Stomach (tissue), 9 donors: ENCODE data around the gene SPATA6L. TPM values are rescaled to one million over a fixed set of nuclear protein-coding genes. Genes with fewer than 3 reads are reported as not detected.
A peak's percentile ranks its signal among the peaks of the same experiment; 100 is the strongest.

Source experiments
- DNase-seq, 2 donors: peaks; one replicate each; pipeline versions ENCODE4 v3.0.0 to v3.0.0-alpha.2; 2013 to 2019
- H3K27ac ChIP-seq, 5 donors: fragments of 200-600 bp in 4 of 5; sonication (generic) in 4 of 5; one replicate each; pipeline ENCODE4 v1.5.1; 2013 to 2019; ENCODE audit warnings: mild to moderate bottlenecking in 1 of 5, moderate library complexity in 1 of 5
- H3K27me3 ChIP-seq, 3 donors: fragments of 200-600 bp; sonication (generic); one replicate each; pipeline ENCODE4 v1.5.1; 2017 to 2019; ENCODE audit warnings: mixed run types in 1 of 3
- H3K36me3 ChIP-seq, 4 donors: fragments of 200-600 bp; sonication (generic); 1 replicate in 3 of 4; 2 replicates in 1 of 4; pipeline ENCODE4 v1.5.1; 2016 to 2019
- H3K4me1 ChIP-seq, 4 donors: fragments of 200-600 bp; sonication (generic); one replicate each; pipeline ENCODE4 v1.5.1; 2016 to 2019
- H3K4me3 ChIP-seq, 4 donors: fragments of 200-600 bp; sonication (generic) in 3 of 4; one replicate each; pipeline ENCODE4 v1.5.1; 2016 to 2019; ENCODE audit warnings: mild to moderate bottlenecking in 1 of 4
- H3K9me3 ChIP-seq, 4 donors: fragments of 200-600 bp; sonication (generic); one replicate each; pipeline ENCODE4 v1.5.1; 2016 to 2019
- CTCF ChIP-seq, 7 experiments: fragments of 450-650 bp in 4 of 7; fragments of 200-600 bp in 3 of 7; sonication (generic) in 3 of 7; IDR thresholded peaks; one replicate each; pipeline ENCODE4 v1.5.1; 2016 to 2019; ENCODE audit warnings: antibody characterized with exemption in 7 of 7, control low read depth in 2 of 7, mild to moderate bottlenecking in 1 of 7
- EP300 ChIP-seq: sonication (generic); formaldehyde crosslinking; IDR thresholded peaks from one replicate; pipeline ENCODE4 v1.6.1; 2017; ENCODE audit warnings: antibody characterized with exemption
- POLR2A ChIP-seq, 4 donors: fragments of 450-650 bp; IDR thresholded peaks; one replicate each; pipeline ENCODE4 v1.6.1; 2016; ENCODE audit warnings: antibody characterized with exemption in 4 of 4, control low read depth in 2 of 4, mild to moderate bottlenecking in 1 of 4, moderate library complexity in 1 of 4
- POLR2AphosphoS5 ChIP-seq, 3 donors: sonication (generic); formaldehyde crosslinking; IDR thresholded peaks; one replicate each; pipeline ENCODE4 v1.6.1; 2016; ENCODE audit warnings: antibody characterized with exemption in 3 of 3
- WGBS, 5 donors: extraction: QIAGEN DNeasy Blood & Tissue Kit in 3 of 5; methylation state at CpG; one replicate each; pipeline versions ENCODE4 v1.1.5 to v1.1.7; 2013 to 2018; 5-methylcytosine and 5-hydroxymethylcytosine counted together
- intact Hi-C: fragments of 100-400 bp; cut with DNase I; formaldehyde crosslinking; loops from one replicate; pipeline ENCODE4 v1.15.1; 2023; ENCODE audit warnings: low total_unique reads
- polyA plus RNA-seq, 3 donors: library from polyadenylated mRNA; stranded (reverse); fragments of 200-250 nt; gene quantifications; one replicate each; pipeline ENCODE4 v1.2.3, GENCODE V29; 2013
- total RNA-seq, 5 donors: library from RNA; depleted of rRNA; stranded (reverse); fragments of >200 nt; gene quantifications; one replicate each; pipeline versions ENCODE4 v1.1.0 to v1.2.3, GENCODE V29; 2014 to 2016
- donor health status: healthy with polysubstance abuse.
- donor health status: Bipolar disorder and iron deficiency.
- donor health status: healthy.

Gene SPATA6L
- total and polyA plus RNA-seq, 8 donors, result 2.3 to 32.7 (median 5.4) TPM

GRCh38 chr9:4689687-4690104 lies 23.4 kb upstream of the SPATA6L start:
- H3K27me3 ChIP-seq, result no peaks in the 10 kb centered on the region
- TF ChIP-seq POLR2A (IDR thresholded peaks at IDR 0.05) (no peak), EP300 (no peak)
- H3K36me3 ChIP-seq, result peaks cover 5 to 76% (median 66%) of the 10 kb centered on the region in 4 donors
- H3K4me3 ChIP-seq, result no peak overlapping the region
- DNase-seq, result peak in 1 of 2 donors; percentile 13
- no peaks in the 10 kb centered on the region for H3K9me3 ChIP-seq
- WGBS, 5 donors, result 66 to 88% (median 70%) methylated on average over 1 of the region's 1 CpG
- H3K27ac ChIP-seq, result no peak overlapping the region
- peaks cover 7 to 61% (median 28%) of the 10 kb centered on the region in 4 donors for H3K4me1 ChIP-seq
- intact Hi-C loops, result no loop called here

- peaks cover 6 to 63% (median 31%) of the 10 kb centered on the region in 4 donors for H3K4me1 ChIP-seq
- H3K27ac ChIP-seq, result peak overlapping the region in 1 of 5 donors; percentile 25
- no peak for TF ChIP-seq POLR2A (IDR thresholded peaks at IDR 0.05)
- TF ChIP-seq CTCF (IDR thresholded peaks at IDR 0.05), result no peak
- no peak for TF ChIP-seq POLR2AphosphoS5 (IDR thresholded peaks at IDR 0.05)
- H3K36me3 ChIP-seq, result peaks cover 5 to 70% (median 60%) of the 10 kb centered on the region in 4 donors
- no peak overlapping the region for H3K4me3 ChIP-seq
- no peaks in the 10 kb centered on the region for H3K27me3 ChIP-seq
- 33 to 90% (median 73%) methylated on average over 2 of the region's 2 CpGs for WGBS, 5 donors
- no peaks in the 10 kb centered on the region for H3K9me3 ChIP-seq
- no peak for DNase-seq
- intact Hi-C loops, result no loop called here
Observed at GRCh38 chr9:4689021-4689420, 22.7 kb upstream of the SPATA6L start.

- no peak for DNase-seq
- TF ChIP-seq POLR2AphosphoS5 (IDR thresholded peaks at IDR 0.05) (no peak), CTCF (IDR thresholded peaks at IDR 0.05) (no peak), EP300 (no peak), POLR2A (IDR thresholded peaks at IDR 0.05) (no peak)
- Histone ChIP-seq H3K27me3 (no peaks in the 10 kb centered on the region), H3K4me3 (no peak overlapping the region), H3K4me1 (peaks cover 3 to 62% (median 32%) of the 10 kb centered on the region in 4 donors), H3K36me3 (peaks cover 5 to 52% (median 44%) of the 10 kb centered on the region in 4 donors), H3K27ac (peak overlapping the region in 3 of 5 donors; percentile 5 to 30 (median 24)), H3K9me3 (no peaks in the 10 kb centered on the region)
- intact Hi-C loops, result no loop called here
- WGBS, 5 donors, result 24 to 62% (median 46%) methylated on average over 1 of the region's 1 CpG
Observed at GRCh38 chr9:4686584-4686983, 20.3 kb upstream of the SPATA6L start.

- no peak overlapping the region for H3K4me3 ChIP-seq
- intact Hi-C loops, result no loop called here
- 58 to 78% (median 61%) methylated on average over 4 of the region's 4 CpGs for WGBS, 5 donors
- peak overlapping the region in 2 of 5 donors; percentile 24 for H3K27ac ChIP-seq
- TF ChIP-seq POLR2A (IDR thresholded peaks at IDR 0.05), result no peak
- no peak for TF ChIP-seq CTCF (IDR thresholded peaks at IDR 0.05)
- TF ChIP-seq POLR2AphosphoS5 (IDR thresholded peaks at IDR 0.05), result no peak
- no peak for TF ChIP-seq EP300
- H3K27me3 ChIP-seq, result no peaks in the 10 kb centered on the region
- peaks cover 5 to 48% (median 39%) of the 10 kb centered on the region in 4 donors for H3K36me3 ChIP-seq
- DNase-seq, result no peak
- peaks cover 8 to 67% (median 36%) of the 10 kb centered on the region in 4 donors for H3K4me1 ChIP-seq
- no peaks in the 10 kb centered on the region for H3K9me3 ChIP-seq
Observed at GRCh38 chr9:4686112-4686511, 19.8 kb upstream of the SPATA6L start.

- no peak for DNase-seq
- Histone ChIP-seq H3K9me3 (no peaks in the 10 kb centered on the region), H3K27ac (peak overlapping the region in 1 of 5 donors; percentile 12), H3K4me3 (no peak overlapping the region), H3K36me3 (peaks cover 5 to 35% (median 27%) of the 10 kb centered on the region in 4 donors), H3K4me1 (peaks cover 9 to 72% (median 44%) of the 10 kb centered on the region in 4 donors), H3K27me3 (no peaks in the 10 kb centered on the region)
- 76 to 88% (median 80%) methylated on average over 4 of the region's 4 CpGs for WGBS, 5 donors
- no peak for TF ChIP-seq EP300
- TF ChIP-seq POLR2A (IDR thresholded peaks at IDR 0.05), result no peak
- TF ChIP-seq CTCF (IDR thresholded peaks at IDR 0.05), result no peak
- intact Hi-C loops, result no loop called here
Observed at GRCh38 chr9:4684820-4685219, 18.5 kb upstream of the SPATA6L start.
